Measurements from ENCODE around the gene SEC16A. TPM values are rescaled to one million over a fixed set of nuclear protein-coding genes. Genes with fewer than 3 reads are reported as not detected.

Gene SEC16A
- total and polyA plus RNA-seq, 5 donors from 2014 or later, result 17.7 to 74.4 (median 21.3) TPM

GRCh38 chr9:136515276-136515675 lies 32.4 kb upstream of the SEC16A start:
- DNase-seq (no peak), ATAC-seq (ENCODE audit: low read depth in 2 of 2) (no peak)
- H3K9me3 Mint-ChIP-seq, result no peaks in the 10 kb centered on the region
- Histone ChIP-seq H3K27ac (ENCODE audit: insufficient read depth, low read length, poor library complexity, severe bottlenecking) (no peak overlapping the region), H3K4me1 (ENCODE audit: control insufficient read depth, insufficient read depth, low read length, poor library complexity, severe bottlenecking) (no peaks in the 10 kb centered on the region), H3K9me3 (ENCODE audit: control insufficient read depth in 2 of 2, low read length in 2 of 2) (no peaks in the 10 kb centered on the region), H3K36me3 (ENCODE audit: control insufficient read depth, insufficient read depth, low read length) (peaks cover 49% of the 10 kb centered on the region), H3K4me3 (ENCODE audit: low read depth, low read length) (no peak overlapping the region), H3K27me3 (ENCODE audit: control insufficient read depth, insufficient read depth, low read length) (no peaks in the 10 kb centered on the region)
- H3K4me3 Mint-ChIP-seq, result no peak overlapping the region
- no peaks in the 10 kb centered on the region for H3K36me3 Mint-ChIP-seq
- no peaks in the 10 kb centered on the region for H3K27me3 Mint-ChIP-seq
- H3K27ac Mint-ChIP-seq, result peak overlapping the region in 1 of 3 donors; percentile 43
- no peaks in the 10 kb centered on the region for H3K4me1 Mint-ChIP-seq

DNA sequence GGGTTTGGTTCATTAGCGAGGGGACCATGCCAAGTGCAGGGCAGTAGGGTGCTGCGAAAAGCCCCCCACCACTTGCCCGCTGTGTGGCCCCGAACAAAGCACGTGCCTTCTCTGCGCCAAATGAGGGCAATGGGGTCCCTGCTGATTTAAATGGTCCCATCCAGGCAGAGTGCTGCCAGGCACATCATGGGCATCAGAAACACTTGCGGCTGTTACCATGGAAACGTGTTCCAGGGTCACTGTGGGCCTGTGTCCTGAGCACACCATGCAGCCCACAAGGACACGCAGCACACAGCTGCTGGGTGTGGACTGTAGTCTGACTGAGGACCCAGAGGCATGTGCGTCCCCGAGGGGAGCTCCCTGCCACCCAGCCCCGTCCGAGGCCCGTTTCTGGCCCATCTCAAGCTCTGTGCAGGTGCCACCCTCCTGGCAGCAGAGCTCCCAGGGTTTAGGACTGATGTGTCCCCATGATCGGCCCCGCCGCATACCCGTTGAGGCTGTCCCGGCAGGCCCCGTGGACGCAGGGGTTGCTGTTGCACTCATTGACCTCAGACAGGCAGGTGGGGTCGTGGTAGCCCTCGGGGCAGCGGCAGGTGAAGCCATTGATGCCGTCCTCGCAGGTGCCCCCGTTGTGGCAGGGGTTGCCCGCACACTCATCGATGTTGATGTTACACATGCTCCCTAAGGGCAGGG lies 31.3 kb upstream of the SEC16A start:
- Mint-ChIP-seq H3K9me3 (no peaks in the 10 kb centered on the region), H3K36me3 (no peaks in the 10 kb centered on the region)
- H3K4me1 ChIP-seq (ENCODE audit: control insufficient read depth, insufficient read depth, low read length, poor library complexity, severe bottlenecking), result no peaks in the 10 kb centered on the region

DNA sequence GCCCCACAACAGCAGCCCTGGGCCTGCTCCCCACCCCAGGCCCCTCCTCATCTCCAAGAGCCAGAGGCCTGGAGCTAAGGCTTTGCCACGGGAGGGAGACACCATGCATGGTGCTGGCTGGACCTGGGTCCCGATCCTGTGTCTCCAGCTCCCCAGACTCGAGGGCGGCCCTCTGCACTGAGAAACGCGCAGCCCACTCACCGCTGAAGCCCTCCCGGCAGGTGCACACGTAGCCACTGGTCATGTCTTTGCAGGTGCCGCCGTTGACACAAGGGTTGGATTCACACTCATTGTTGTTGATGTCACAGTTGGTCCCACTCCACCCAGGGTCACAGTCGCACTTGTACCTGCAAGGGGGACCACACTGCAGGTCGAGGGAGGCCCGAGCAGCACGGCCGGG lies 30.4 kb upstream of the SEC16A start:
- Mint-ChIP-seq H3K36me3 (no peaks in the 10 kb centered on the region), H3K4me3 (no peak overlapping the region), H3K27ac (peak overlapping the region in 1 of 3 donors; percentile 48), H3K9me3 (no peaks in the 10 kb centered on the region), H3K4me1 (no peaks in the 10 kb centered on the region), H3K27me3 (no peaks in the 10 kb centered on the region)
- peaks cover 61% of the 10 kb centered on the region for H3K36me3 ChIP-seq (ENCODE audit: control insufficient read depth, insufficient read depth, low read length)
- no peak overlapping the region for H3K4me3 ChIP-seq (ENCODE audit: low read depth, low read length)
- ATAC-seq (ENCODE audit: low read depth in 2 of 2) (no peak), DNase-seq (no peak)
- no peaks in the 10 kb centered on the region for H3K27me3 ChIP-seq (ENCODE audit: control insufficient read depth, insufficient read depth, low read length)
- no peak overlapping the region for H3K27ac ChIP-seq (ENCODE audit: insufficient read depth, low read length, poor library complexity, severe bottlenecking)
- no peaks in the 10 kb centered on the region for H3K9me3 ChIP-seq (ENCODE audit: control insufficient read depth in 2 of 2, low read length in 2 of 2)
- no peaks in the 10 kb centered on the region for H3K4me1 ChIP-seq (ENCODE audit: control insufficient read depth, insufficient read depth, low read length, poor library complexity, severe bottlenecking)

More for the DNA sequence above, 31.3 kb upstream of the SEC16A start:
- Histone ChIP-seq H3K4me3 (ENCODE audit: low read depth, low read length) (no peak overlapping the region), H3K27me3 (ENCODE audit: control insufficient read depth, insufficient read depth, low read length) (no peaks in the 10 kb centered on the region), H3K27ac (ENCODE audit: insufficient read depth, low read length, poor library complexity, severe bottlenecking) (no peak overlapping the region), H3K36me3 (ENCODE audit: control insufficient read depth, insufficient read depth, low read length) (peaks cover 59% of the 10 kb centered on the region), H3K9me3 (ENCODE audit: control insufficient read depth in 2 of 2, low read length in 2 of 2) (no peaks in the 10 kb centered on the region)
- no peak for DNase-seq
- ATAC-seq (ENCODE audit: low read depth in 2 of 2), result no peak
- Mint-ChIP-seq H3K27me3 (no peaks in the 10 kb centered on the region), H3K4me3 (no peak overlapping the region), H3K4me1 (no peaks in the 10 kb centered on the region), H3K27ac (no peak overlapping the region)

DNA sequence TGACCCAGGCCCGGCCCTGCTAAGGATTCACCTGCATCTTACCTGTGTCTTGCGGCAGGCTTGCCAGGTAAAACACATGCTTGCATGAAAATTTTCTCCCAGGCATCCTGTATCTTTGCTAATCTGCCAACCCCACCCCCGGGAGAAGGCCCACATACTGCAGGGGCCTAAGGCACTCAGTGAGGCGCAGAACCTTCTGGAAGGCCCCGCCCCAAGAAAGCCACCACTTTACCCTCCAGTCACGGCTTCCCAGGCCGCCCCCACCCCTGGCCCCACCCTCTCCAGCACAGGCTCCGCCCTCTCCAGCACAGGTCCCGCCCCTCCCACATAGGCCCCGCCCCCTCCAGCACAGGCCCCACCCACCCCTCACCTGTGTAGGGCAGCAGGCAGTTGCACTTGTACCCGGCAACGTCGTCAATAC lies 29.8 kb upstream of the SEC16A start:
- H3K27me3 Mint-ChIP-seq, result no peaks in the 10 kb centered on the region
- H3K9me3 Mint-ChIP-seq, result no peaks in the 10 kb centered on the region
- no peaks in the 10 kb centered on the region for H3K36me3 Mint-ChIP-seq
- no peak overlapping the region for H3K4me3 Mint-ChIP-seq
- no peaks in the 10 kb centered on the region for H3K9me3 ChIP-seq (ENCODE audit: control insufficient read depth in 2 of 2, low read length in 2 of 2)
- peaks cover 62% of the 10 kb centered on the region for H3K36me3 ChIP-seq (ENCODE audit: control insufficient read depth, insufficient read depth, low read length)
- no peaks in the 10 kb centered on the region for H3K27me3 ChIP-seq (ENCODE audit: control insufficient read depth, insufficient read depth, low read length)
- no peak overlapping the region for H3K4me3 ChIP-seq (ENCODE audit: low read depth, low read length)
- DNase-seq, result no peak
- no peak overlapping the region for H3K27ac Mint-ChIP-seq
- peak; percentile 29 to 44 for ATAC-seq (ENCODE audit: low read depth in 2 of 2)
- no peaks in the 10 kb centered on the region for H3K4me1 Mint-ChIP-seq
- no peaks in the 10 kb centered on the region for H3K4me1 ChIP-seq (ENCODE audit: control insufficient read depth, insufficient read depth, low read length, poor library complexity, severe bottlenecking)
- no peak overlapping the region for H3K27ac ChIP-seq (ENCODE audit: insufficient read depth, low read length, poor library complexity, severe bottlenecking)

DNA sequence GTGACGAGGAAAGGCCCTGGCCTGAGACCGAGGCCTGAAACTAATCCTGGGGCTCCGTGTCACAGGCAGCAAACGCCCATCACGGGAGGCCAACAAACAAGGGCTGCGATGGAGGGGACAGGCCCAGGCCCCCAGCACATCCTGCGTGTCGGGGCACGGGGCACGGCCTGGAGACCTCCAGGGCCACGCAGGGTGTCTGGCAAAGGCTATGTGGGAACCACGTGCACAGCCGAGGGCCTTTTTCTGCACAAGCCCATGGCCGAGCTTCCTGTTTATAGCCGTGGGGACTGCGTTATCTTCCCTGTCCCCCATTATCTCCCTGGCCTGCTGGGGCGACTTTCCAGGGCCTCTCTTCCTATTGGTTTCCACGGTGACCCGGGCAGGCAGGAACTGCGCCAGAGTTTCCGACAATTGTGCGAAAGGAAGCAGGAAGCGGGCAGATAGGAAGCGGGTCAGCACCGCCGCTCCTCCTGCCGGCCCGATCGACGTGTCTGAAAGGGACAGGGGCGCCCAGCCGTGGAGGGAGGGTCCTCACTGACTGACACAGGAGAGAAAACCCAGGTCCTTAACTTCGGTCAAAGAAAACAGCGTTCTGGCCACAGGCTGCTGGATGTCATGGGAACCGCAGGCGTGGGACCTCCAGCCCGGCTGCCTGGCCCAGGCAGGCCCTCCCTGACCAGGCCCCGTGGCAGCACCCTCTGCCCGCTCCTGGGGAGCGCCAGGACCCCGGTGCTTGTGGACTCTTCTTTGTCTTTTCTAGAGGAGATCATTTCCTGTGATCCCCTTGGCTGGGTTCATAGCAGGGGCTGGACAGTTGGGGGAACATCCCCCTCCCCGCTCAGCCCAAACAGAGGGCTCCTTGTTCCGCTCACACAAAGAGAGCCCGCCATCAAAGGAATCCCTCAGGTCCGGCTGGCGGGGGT lies 29.1 kb upstream of the SEC16A start:
- H3K4me1 ChIP-seq (ENCODE audit: control insufficient read depth, insufficient read depth, low read length, poor library complexity, severe bottlenecking), result no peaks in the 10 kb centered on the region
- H3K9me3 ChIP-seq (ENCODE audit: control insufficient read depth in 2 of 2, low read length in 2 of 2), result no peaks in the 10 kb centered on the region
- DNase-seq, result no peak
- peaks cover 59% of the 10 kb centered on the region for H3K36me3 ChIP-seq (ENCODE audit: control insufficient read depth, insufficient read depth, low read length)
- H3K4me3 Mint-ChIP-seq, result no peak overlapping the region
- H3K36me3 Mint-ChIP-seq, result no peaks in the 10 kb centered on the region
- H3K27ac ChIP-seq (ENCODE audit: insufficient read depth, low read length, poor library complexity, severe bottlenecking), result no peak overlapping the region
- no peak overlapping the region for H3K27ac Mint-ChIP-seq
- H3K27me3 ChIP-seq (ENCODE audit: control insufficient read depth, insufficient read depth, low read length), result no peaks in the 10 kb centered on the region
- H3K4me3 ChIP-seq (ENCODE audit: low read depth, low read length), result no peak overlapping the region
- H3K9me3 Mint-ChIP-seq, result no peaks in the 10 kb centered on the region
- no peak for ATAC-seq (ENCODE audit: low read depth in 2 of 2)
- no peaks in the 10 kb centered on the region for H3K4me1 Mint-ChIP-seq
- no peaks in the 10 kb centered on the region for H3K27me3 Mint-ChIP-seq

DNA sequence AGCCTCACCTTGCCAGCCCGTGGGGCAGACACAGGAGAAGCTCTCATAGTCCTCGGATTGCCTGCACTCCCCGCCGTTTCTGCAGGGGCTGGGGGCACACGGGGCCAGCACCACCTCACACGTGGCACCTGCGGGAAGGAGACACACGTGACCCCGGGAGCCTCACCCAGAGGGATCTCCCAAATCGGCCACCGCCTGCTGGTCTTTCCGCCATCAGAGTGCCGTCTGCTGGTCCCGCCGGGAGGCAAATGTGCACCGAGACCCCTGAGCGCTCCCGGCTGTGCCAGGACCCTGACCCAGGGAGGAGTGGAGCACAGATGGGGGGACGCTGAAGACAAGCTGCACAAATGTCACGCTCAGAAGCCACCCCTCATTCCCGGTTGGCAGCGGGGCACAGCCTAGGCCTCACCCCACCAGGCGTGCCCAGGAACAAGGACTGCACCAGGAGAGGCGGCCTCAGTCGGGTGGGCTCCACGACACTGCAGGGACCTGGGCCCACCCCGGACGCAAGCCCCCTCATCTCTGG lies 28.4 kb upstream of the SEC16A start:
- Histone ChIP-seq H3K4me1 (ENCODE audit: control insufficient read depth, insufficient read depth, low read length, poor library complexity, severe bottlenecking) (no peaks in the 10 kb centered on the region), H3K9me3 (ENCODE audit: control insufficient read depth in 2 of 2, low read length in 2 of 2) (no peaks in the 10 kb centered on the region), H3K27me3 (ENCODE audit: control insufficient read depth, insufficient read depth, low read length) (no peaks in the 10 kb centered on the region), H3K36me3 (ENCODE audit: control insufficient read depth, insufficient read depth, low read length) (peaks cover 60% of the 10 kb centered on the region), H3K4me3 (ENCODE audit: low read depth, low read length) (no peak overlapping the region), H3K27ac (ENCODE audit: insufficient read depth, low read length, poor library complexity, severe bottlenecking) (no peak overlapping the region)
- Mint-ChIP-seq H3K27me3 (no peaks in the 10 kb centered on the region), H3K27ac (no peak overlapping the region), H3K4me3 (no peak overlapping the region), H3K36me3 (no peaks in the 10 kb centered on the region), H3K9me3 (no peaks in the 10 kb centered on the region), H3K4me1 (no peaks in the 10 kb centered on the region)
- DNase-seq (no peak), ATAC-seq (ENCODE audit: low read depth in 2 of 2) (no peak)

DNA sequence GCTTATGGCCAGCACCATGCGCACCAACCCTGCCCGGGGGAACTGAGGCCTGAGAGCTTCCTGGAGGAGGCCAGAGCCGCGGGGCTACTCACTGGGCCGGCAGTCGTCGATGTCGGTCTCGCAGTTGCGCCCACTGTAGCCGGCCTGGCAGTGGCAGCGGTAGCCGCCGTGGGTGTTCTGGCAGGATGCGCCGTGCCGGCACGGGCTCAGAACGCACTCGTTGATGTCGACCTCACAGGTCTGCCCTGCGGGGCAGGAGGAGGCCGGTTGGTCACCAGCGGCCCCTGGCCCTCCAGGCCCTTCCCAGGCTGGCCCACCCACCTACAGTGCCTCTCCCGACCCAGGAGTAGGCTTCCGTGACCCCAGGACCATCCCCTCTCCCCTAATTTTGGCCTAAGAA lies 27.7 kb upstream of the SEC16A start:
- peaks cover 64% of the 10 kb centered on the region for H3K36me3 ChIP-seq (ENCODE audit: control insufficient read depth, insufficient read depth, low read length)
- H3K9me3 Mint-ChIP-seq, result no peaks in the 10 kb centered on the region
- no peak overlapping the region for H3K27ac ChIP-seq (ENCODE audit: insufficient read depth, low read length, poor library complexity, severe bottlenecking)
- H3K27me3 Mint-ChIP-seq, result no peaks in the 10 kb centered on the region
- no peak overlapping the region for H3K4me3 ChIP-seq (ENCODE audit: low read depth, low read length)
- no peaks in the 10 kb centered on the region for H3K27me3 ChIP-seq (ENCODE audit: control insufficient read depth, insufficient read depth, low read length)
- H3K4me3 Mint-ChIP-seq, result no peak overlapping the region
- H3K4me1 ChIP-seq (ENCODE audit: control insufficient read depth, insufficient read depth, low read length, poor library complexity, severe bottlenecking), result no peaks in the 10 kb centered on the region
- no peak for ATAC-seq (ENCODE audit: low read depth in 2 of 2)
- no peak overlapping the region for H3K27ac Mint-ChIP-seq
- no peaks in the 10 kb centered on the region for H3K36me3 Mint-ChIP-seq
- no peaks in the 10 kb centered on the region for H3K4me1 Mint-ChIP-seq
- no peak for DNase-seq
- no peaks in the 10 kb centered on the region for H3K9me3 ChIP-seq (ENCODE audit: control insufficient read depth in 2 of 2, low read length in 2 of 2)

Data from CD4-positive, CD25-positive, alpha-beta regulatory T cell (primary cell).